Measurements from ENCODE around the gene PDF.

Gene PDF

DNA sequence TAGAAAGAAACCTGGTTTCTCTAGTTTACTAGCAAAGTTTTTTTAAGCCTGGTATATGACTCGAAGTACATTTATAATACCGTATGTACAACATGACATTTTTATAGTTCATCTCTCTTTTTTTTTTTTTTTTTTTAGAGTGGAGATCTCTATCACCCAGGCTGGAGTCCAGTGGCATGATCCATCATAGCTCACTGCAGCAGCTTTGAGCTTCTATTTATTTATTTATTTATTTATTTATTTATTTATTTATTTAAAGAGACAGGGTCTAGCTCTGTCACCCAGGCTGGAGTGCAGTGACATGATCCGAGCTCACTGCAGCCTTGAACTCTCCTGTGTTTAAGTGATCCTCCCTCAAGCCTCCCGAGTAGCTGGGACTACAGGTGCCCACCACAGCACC lies 45.1 kb downstream of the PDF start:
- no peak for TF ChIP-seq POLR2A (IDR thresholded peaks at IDR 0.05; ENCODE audit: extremely low read depth, insufficient read length)
- no peak for TF ChIP-seq MYC (IDR thresholded peaks at IDR 0.05; ENCODE audit: low read depth, low read length)
- TF ChIP-seq, protein P1, sequence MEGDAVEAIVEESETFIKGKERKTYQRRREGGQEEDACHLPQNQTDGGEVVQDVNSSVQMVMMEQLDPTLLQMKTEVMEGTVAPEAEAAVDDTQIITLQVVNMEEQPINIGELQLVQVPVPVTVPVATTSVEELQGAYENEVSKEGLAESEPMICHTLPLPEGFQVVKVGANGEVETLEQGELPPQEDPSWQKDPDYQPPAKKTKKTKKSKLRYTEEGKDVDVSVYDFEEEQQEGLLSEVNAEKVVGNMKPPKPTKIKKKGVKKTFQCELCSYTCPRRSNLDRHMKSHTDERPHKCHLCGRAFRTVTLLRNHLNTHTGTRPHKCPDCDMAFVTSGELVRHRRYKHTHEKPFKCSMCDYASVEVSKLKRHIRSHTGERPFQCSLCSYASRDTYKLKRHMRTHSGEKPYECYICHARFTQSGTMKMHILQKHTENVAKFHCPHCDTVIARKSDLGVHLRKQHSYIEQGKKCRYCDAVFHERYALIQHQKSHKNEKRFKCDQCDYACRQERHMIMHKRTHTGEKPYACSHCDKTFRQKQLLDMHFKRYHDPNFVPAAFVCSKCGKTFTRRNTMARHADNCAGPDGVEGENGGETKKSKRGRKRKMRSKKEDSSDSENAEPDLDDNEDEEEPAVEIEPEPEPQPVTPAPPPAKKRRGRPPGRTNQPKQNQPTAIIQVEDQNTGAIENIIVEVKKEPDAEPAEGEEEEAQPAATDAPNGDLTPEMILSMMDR (IDR thresholded peaks at IDR 0.05; ENCODE audit: low read depth, low read length): no peak
- no peak for TF ChIP-seq MAX (IDR thresholded peaks at IDR 0.05; ENCODE audit: low read depth, low read length)
- H3K4me3 ChIP-seq (ENCODE audit: low read depth, low read length): no peak overlapping the region
- no peak for DNase-seq (ENCODE audit: low read depth)

DNA sequence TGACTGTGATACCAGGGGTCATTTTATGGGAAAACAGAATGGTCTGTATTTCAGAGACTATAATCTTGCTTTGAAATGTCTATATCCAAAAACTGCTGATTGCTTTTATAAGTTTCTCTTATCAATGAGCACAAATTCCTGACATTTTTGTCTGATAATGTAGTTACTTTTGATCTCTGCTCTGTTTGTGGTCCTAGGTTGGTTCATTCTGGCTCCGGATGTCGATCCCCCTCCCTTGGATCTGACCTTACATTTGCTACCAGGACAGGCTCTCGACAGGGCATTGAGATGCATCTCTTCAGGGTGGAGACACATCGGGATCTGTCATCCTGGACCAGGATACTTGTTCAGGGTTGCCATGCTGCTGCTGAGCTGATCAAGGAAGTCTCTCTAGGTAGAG lies 46.5 kb downstream of the PDF start:
- no peak for DNase-seq (ENCODE audit: low read depth)
- TF ChIP-seq, protein P1 (IDR thresholded peaks at IDR 0.05; ENCODE audit: low read depth, low read length): no peak
- no peak for TF ChIP-seq MYC (IDR thresholded peaks at IDR 0.05; ENCODE audit: low read depth, low read length)
- no peak for TF ChIP-seq MAX (IDR thresholded peaks at IDR 0.05; ENCODE audit: low read depth, low read length)
- TF ChIP-seq POLR2A (IDR thresholded peaks at IDR 0.05; ENCODE audit: extremely low read depth, insufficient read length): no peak
- H3K4me3 ChIP-seq (ENCODE audit: low read depth, low read length): no peak overlapping the region

DNA sequence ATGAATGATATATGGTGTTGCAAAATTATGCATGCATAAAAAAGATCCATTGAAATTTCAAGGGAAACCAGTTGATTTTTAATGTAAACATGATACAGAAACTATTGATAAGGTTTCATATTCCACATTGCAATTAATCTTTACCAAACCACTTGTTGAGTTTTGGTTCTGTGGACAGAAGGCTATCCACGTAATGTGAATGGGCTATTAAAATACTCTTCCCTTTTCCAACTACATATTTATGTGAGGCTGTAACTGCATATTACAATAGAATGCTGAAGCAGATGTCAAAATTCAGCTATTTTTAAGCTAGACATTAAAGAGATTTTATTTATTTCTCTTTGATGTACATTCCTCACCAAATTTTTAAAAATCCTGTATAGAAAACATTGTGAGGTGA lies 53.0 kb downstream of the PDF start:
- no peak for DNase-seq (ENCODE audit: low read depth)
- H3K4me3 ChIP-seq (ENCODE audit: low read depth, low read length): no peak overlapping the region
- TF ChIP-seq, protein P1 (IDR thresholded peaks at IDR 0.05; ENCODE audit: low read depth, low read length): no peak
- TF ChIP-seq MYC (IDR thresholded peaks at IDR 0.05; ENCODE audit: low read depth, low read length) (no peak), POLR2A (IDR thresholded peaks at IDR 0.05; ENCODE audit: extremely low read depth, insufficient read length) (no peak), MAX (IDR thresholded peaks at IDR 0.05; ENCODE audit: low read depth, low read length) (no peak)

All from NB4 (cell line).